GM12878 (cell line): Measurements from ENCODE around the gene ZCCHC8. TPM values are rescaled to one million over a fixed set of nuclear protein-coding genes. Genes with fewer than 3 reads are reported as not detected.

Source experiments
- ATAC-seq: fragments of 200-7000 bp; cut with Tn5 transposase; 3 replicates; pipeline ENCODE4 v1.9.1; 2020; ENCODE audit warnings: mild to moderate bottlenecking, moderate library complexity
- BruUV-seq: library from RNA; stranded (reverse); fragments of 400-500 nt; replicated peaks from 2 replicates; lab custom pipeline; 2021; lab: Mats Ljungman, UMichigan
- CTCF ChIA-PET: fragments of 300-600 bp; sonication (Branson Sonifier 250); formaldehyde crosslinking; extraction: SDS; loops from one replicate; lab custom pipeline; 2021; ENCODE audit warnings: inconsistent platforms; lab: Yijun Ruan, JAX
- POLR2A ChIA-PET: fragments of 350-600 bp; formaldehyde crosslinking; extraction: SDS; loops from one replicate; lab custom pipeline; 2021; ENCODE audit warnings: inconsistent platforms; lab: Charles Lee
- RAD21 ChIA-PET: fragments of 300-600 bp; sonication (Branson Sonifier 250); formaldehyde crosslinking; loops from one replicate; lab custom pipeline; 2023; ENCODE audit warnings: antibody characterized with exemption; ENCODE audit not compliant: unreplicated experiment; lab: Charles Lee
- SMC1A ChIA-PET: fragments of 300-600 bp; sonication (Branson Sonifier 250); formaldehyde crosslinking; loops from one replicate; lab custom pipeline; 2023; ENCODE audit not compliant: unreplicated experiment, uncharacterized antibody; lab: Charles Lee
- DNase-seq: peaks from one replicate; pipeline ENCODE4 v3.0.0-alpha.2; 2011; ENCODE audit warnings: low read depth, low spot score
- FAIRE-seq: peaks from 3 replicates; lab custom pipeline; 2011; peaks lifted over from hg19 to GRCh38; lab: Jason Lieb, UNC
- H2AFZ ChIP-seq: 2 replicates; pipeline ENCODE4 v1.6.0; 2011; ENCODE audit warnings: low read depth, low read length, control low read depth; ENCODE audit not compliant: control insufficient read depth
- H3K27ac ChIP-seq: 2 replicates; pipeline ENCODE4 v1.5.1; 2011; ENCODE audit warnings: control low read depth; ENCODE audit not compliant: control insufficient read depth, insufficient read depth
- H3K27me3 ChIP-seq, 2 experiments: replicated peaks in 1 of 2; 2 replicates each; pipeline versions ENCODE4 v1.6.0 to v1.6.1; 2011; ENCODE audit warnings: low read length in 1 of 2; ENCODE audit not compliant: control insufficient read depth in 2 of 2, insufficient read depth in 2 of 2
- H3K36me3 ChIP-seq, 2 experiments: 2 replicates each; pipeline ENCODE4 v1.5.1; 2011; ENCODE audit warnings: low read length in 1 of 2; ENCODE audit not compliant: control insufficient read depth in 2 of 2, insufficient read depth in 2 of 2
- H3K4me1 ChIP-seq: 2 replicates; pipeline ENCODE4 v1.6.1; 2011; ENCODE audit warnings: mild to moderate bottlenecking, low read length, moderate library complexity, mixed read lengths; ENCODE audit not compliant: control insufficient read depth, insufficient read depth
- H3K4me2 ChIP-seq: 2 replicates; pipeline ENCODE4 v1.6.0; 2011; ENCODE audit warnings: control low read depth; ENCODE audit not compliant: control insufficient read depth, insufficient read depth
- H3K4me3 ChIP-seq: fragments of 200-600 bp; sonication (generic); 2 replicates; pipeline ENCODE4 v1.5.1; 2016
- H3K79me2 ChIP-seq: 2 replicates; pipeline ENCODE4 v1.6.0; 2011; ENCODE audit warnings: low read length; ENCODE audit not compliant: control insufficient read depth, insufficient read depth
- H3K9ac ChIP-seq: 2 replicates; pipeline ENCODE4 v1.8.0; 2011; ENCODE audit warnings: low read length, control low read depth, mixed read lengths; ENCODE audit not compliant: control insufficient read depth, insufficient read depth
- H3K9me3 ChIP-seq: replicated peaks from 3 replicates; pipeline ENCODE4 v1.5.1; 2011; ENCODE audit warnings: mild to moderate bottlenecking, low read length; ENCODE audit not compliant: control insufficient read depth, insufficient read depth
- H4K20me1 ChIP-seq: 2 replicates; pipeline ENCODE4 v1.6.0; 2011; ENCODE audit not compliant: control insufficient read depth, insufficient read depth
- CHD4 ChIP-seq: fragments of 200-600 bp; sonication (generic); IDR thresholded peaks from 2 replicates; pipeline ENCODE4 v1.6.1; 2016; ENCODE audit warnings: mild to moderate bottlenecking
- EP300 ChIP-seq, 2 experiments: fragments of 150-350 bp in 1 of 2; IDR thresholded peaks; 2 replicates each; pipeline ENCODE4 v1.6.1; 2011 to 2012; ENCODE audit warnings: low read depth in 2 of 2, low read length in 2 of 2, borderline replicate concordance in 1 of 2, improper control_type of control experiment in 1 of 2, inconsistent platforms in 1 of 2; ENCODE audit not compliant: control insufficient read depth in 1 of 2
- GATAD2B ChIP-seq: fragments of 450-650 bp; conservative IDR thresholded peaks from 2 replicates; pipeline ENCODE4 v1.6.1; 2017; ENCODE audit warnings: low read depth, mild to moderate bottlenecking, moderate library complexity
- JUNB ChIP-seq: IDR thresholded peaks from 2 replicates; pipeline ENCODE4 v1.6.1; 2016; ENCODE audit warnings: antibody characterized with exemption, mild to moderate bottlenecking
- KLF5 ChIP-seq: fragments of 450-650 bp; IDR thresholded peaks from 2 replicates; pipeline ENCODE4 v1.6.1; 2014; ENCODE audit warnings: mild to moderate bottlenecking; ENCODE audit not compliant: partially characterized antibody
- MEF2B ChIP-seq: fragments of 450-650 bp; IDR thresholded peaks from 2 replicates; pipeline ENCODE4 v1.6.1; 2018; ENCODE audit warnings: mild to moderate bottlenecking, moderate library complexity; ENCODE audit not compliant: partially characterized antibody, poor library complexity, severe bottlenecking
- MTA2 ChIP-seq: fragments of 450-650 bp; IDR thresholded peaks from 2 replicates; pipeline ENCODE4 v1.6.1; 2016; ENCODE audit warnings: low read depth, mild to moderate bottlenecking, moderate library complexity
- NKRF ChIP-seq: fragments of 450-650 bp; conservative IDR thresholded peaks from 2 replicates; pipeline ENCODE4 v1.6.1; 2017; ENCODE audit warnings: mild to moderate bottlenecking, moderate library complexity
- POLR2AphosphoS5 ChIP-seq: IDR thresholded peaks from 2 replicates; pipeline ENCODE4 v1.6.1; 2011; ENCODE audit warnings: mild to moderate bottlenecking, low read length, inconsistent platforms
- RCOR1 ChIP-seq: conservative IDR thresholded peaks from 2 replicates; pipeline ENCODE4 v1.6.1; 2012; ENCODE audit warnings: low read depth, low read length, improper control_type of control experiment
- SMAD5 ChIP-seq: IDR thresholded peaks from 2 replicates; pipeline ENCODE4 v1.6.1; 2016; ENCODE audit warnings: antibody characterized with exemption, low read depth
- STAT3 ChIP-seq: IDR thresholded peaks from 2 replicates; pipeline ENCODE4 v1.6.1; 2011; ENCODE audit warnings: low read depth, low read length, improper control_type of control experiment
- USF1 ChIP-seq: IDR thresholded peaks from 2 replicates; pipeline ENCODE4 v1.6.1; 2011; ENCODE audit warnings: borderline replicate concordance, low read depth, mild to moderate bottlenecking, moderate library complexity, mixed read lengths, low read length; ENCODE audit not compliant: insufficient read depth; ENCODE audit errors: extremely low read length
- WGBS: methylation state at CpG from one replicate; pipeline ENCODE4 v1.1.6; 2016; ENCODE audit warnings: low lambda C conversion rate; ENCODE audit not compliant: insufficient replicate concordance, insufficient coverage; ENCODE audit errors: missing lambda C conversion rate; 5-methylcytosine and 5-hydroxymethylcytosine counted together
- in situ Hi-C: fragments of 300-500 bp; cut with MboI; formaldehyde crosslinking; loops from 9 replicates; pipeline ENCODE4 v1.14.3; 2018; ENCODE audit warnings: mixed read lengths
- intact Hi-C: fragments of 100-400 bp; cut with micrococcal nuclease; formaldehyde crosslinking; loops from one replicate; pipeline ENCODE4 v1.14.2; 2022; ENCODE audit not compliant: unreplicated experiment
- polyA plus RNA-seq, 11 experiments: library from polyadenylated mRNA; depleted of rRNA in 4 of 11; unstranded in 6 of 11; stranded (reverse) in 5 of 11; fragments of >200 nt; fragmentation: Nextera tagmentation in 4 of 11; fragmentation: Illumina TruSeq in 1 of 11; extraction: Ambion mirVana in 4 of 11; extraction: Trizol in 1 of 11; gene quantifications; 1 replicate in 1 of 11; 2 replicates in 10 of 11; pipeline versions ENCODE4 v1.2.1 to v1.2.3, GENCODE V29; 2011 to 2016; ENCODE audit warnings: inconsistent platforms in 2 of 11, missing spikeins in 2 of 11, low read depth in 1 of 11
- total RNA-seq, 4 experiments: library from RNA; depleted of rRNA in 3 of 4; stranded (reverse); fragments of >200 nt in 3 of 4; fragmentation: Illumina TruSeq in 1 of 4; extraction: Trizol in 1 of 4; gene quantifications; 2 replicates each; pipeline versions ENCODE4 v1.2.1 to v1.2.3, GENCODE V29; 2013 to 2021

The ZCCHC8 gene
- total and polyA plus RNA-seq, 10 of the 15 experiments (the other 5 are each of a cell fraction or from before 2014, with no cell fraction given): 8.8 to 34.8 (median 21.7) TPM

- in situ Hi-C loops: no loop called here
- Histone ChIP-seq H3K4me1 (peaks cover 9% of the 10 kb centered on the region), H3K9me3 (no peaks in the 10 kb centered on the region), H3K4me3 (no peak overlapping the region), H3K4me2 (no peak overlapping the region), H2AFZ (no peak overlapping the region), H3K9ac (no peak overlapping the region), H4K20me1 (0 out of 2 replicates have a peak, but pooled peaks cover 4% of the 10 kb centered on the region), H3K27me3 (no peaks in the 10 kb centered on the region), H3K79me2 (peaks cover 61% of the 10 kb centered on the region), H3K36me3 (peaks cover 12 to 77% of the 10 kb centered on the region in 2 experiments), H3K27ac (no peak overlapping the region)
- ATAC-seq (peak; percentile 20; the same call in 1 of the 3 replicates), FAIRE-seq (no peak), DNase-seq (no peak)
- ChIA-PET RAD21 (no interaction called here), POLR2A (interaction anchor here (0.6 to 1.8 kb wide), 2 partner anchors 17 to 20 kb away, joined by 3 to 7 read pairs; partner anchors contain the start of gene ZCCHC8), CTCF (interaction anchor here (1.3 kb wide), 2 partner anchors 18 to 119 kb away, joined by 3 read pairs; partner anchors contain the start of gene ZCCHC8), SMC1A (no interaction called here)
- BruUV-seq: no TSS peak
- no peak for TF ChIP-seq RCOR1
- no peak for TF ChIP-seq CHD4
- no peak for TF ChIP-seq SMAD5
- TF ChIP-seq POLR2AphosphoS5: peak; percentile 46; the same call in 1 of the 2 replicates
- TF ChIP-seq EP300 (IDR thresholded peaks at IDR 0.05; ENCODE audit: borderline replicate concordance in 1 of 2, control insufficient read depth in 1 of 2, low read depth in 2 of 2, low read length in 2 of 2): no peak
- WGBS: 82% methylated on average over 5 of the region's 5 CpGs
- intact Hi-C loops: no loop called here
Measured at GRCh38 chr12:122517877-122518276, 17.1 kb upstream of the ZCCHC8 start.

- CTCF ChIA-PET: interaction anchor here (1.3 kb wide), 2 partner anchors 17 to 118 kb away, joined by 3 read pairs; partner anchors contain the start of gene ZCCHC8
- no peak overlapping the region for H3K9ac ChIP-seq
- WGBS: 84% methylated on average over 13 of the region's 13 CpGs
- ATAC-seq (no peak), FAIRE-seq (no peak), DNase-seq (no peak)
- H3K4me3 ChIP-seq: no peak overlapping the region
- H3K9me3 ChIP-seq: no peaks in the 10 kb centered on the region
- no peaks in the 10 kb centered on the region for H4K20me1 ChIP-seq
- POLR2A ChIA-PET: interaction anchor here (0.5 to 1.8 kb wide), 3 partner anchors 13 to 1071 kb away, joined by 3 to 7 read pairs (median 3); partner anchors contain the start of gene ZCCHC8
- BruUV-seq: no TSS peak
- no peaks in the 10 kb centered on the region for H3K27me3 ChIP-seq
- H3K79me2 ChIP-seq: peaks cover 58% of the 10 kb centered on the region
- no peak overlapping the region for H3K4me2 ChIP-seq
- peaks cover 12 to 80% of the 10 kb centered on the region in 2 experiments for H3K36me3 ChIP-seq
- peaks cover 8% of the 10 kb centered on the region for H3K4me1 ChIP-seq
- in situ Hi-C loops (no loop called here), intact Hi-C loops (no loop called here)
- RAD21 ChIA-PET: no interaction called here
- SMC1A ChIA-PET: no interaction called here
- no peak overlapping the region for H2AFZ ChIP-seq
- no peak overlapping the region for H3K27ac ChIP-seq
- TF ChIP-seq STAT3: no peak
- peak; percentile 51; the same call in 1 of the 2 replicates for TF ChIP-seq POLR2AphosphoS5
- TF ChIP-seq KLF5: no peak
- no peak for TF ChIP-seq GATAD2B
- TF ChIP-seq MEF2B: no peak
- no peak for TF ChIP-seq MTA2
- TF ChIP-seq USF1: no peak
- no peak for TF ChIP-seq NKRF
- no peak for TF ChIP-seq JUNB
Measured at GRCh38 chr12:122516544-122517361, 16.0 kb upstream of the ZCCHC8 start.
